Activated CD4-positive, CD25-positive, alpha-beta regulatory T cell treated with anti-CD3 and anti-CD28 coated beads, Interleukin-2, amount 50 U/mL, for 24 hours (primary cell): ENCODE measurements around the gene PDE4D.

Experiments used
- ATAC-seq, 2 donors: fragments of 150-1000 bp; cut with Tn5 transposase; one replicate each; pipeline ENCODE4 v1.10.0; 2021; ENCODE audit warnings: mild to moderate bottlenecking in 1 of 2, moderate library complexity in 1 of 2

Gene PDE4D

GRCh38 chr5:59125011-59125961, 768.2 kb downstream of the PDE4D start:
- ATAC-seq: no peak

DNA sequence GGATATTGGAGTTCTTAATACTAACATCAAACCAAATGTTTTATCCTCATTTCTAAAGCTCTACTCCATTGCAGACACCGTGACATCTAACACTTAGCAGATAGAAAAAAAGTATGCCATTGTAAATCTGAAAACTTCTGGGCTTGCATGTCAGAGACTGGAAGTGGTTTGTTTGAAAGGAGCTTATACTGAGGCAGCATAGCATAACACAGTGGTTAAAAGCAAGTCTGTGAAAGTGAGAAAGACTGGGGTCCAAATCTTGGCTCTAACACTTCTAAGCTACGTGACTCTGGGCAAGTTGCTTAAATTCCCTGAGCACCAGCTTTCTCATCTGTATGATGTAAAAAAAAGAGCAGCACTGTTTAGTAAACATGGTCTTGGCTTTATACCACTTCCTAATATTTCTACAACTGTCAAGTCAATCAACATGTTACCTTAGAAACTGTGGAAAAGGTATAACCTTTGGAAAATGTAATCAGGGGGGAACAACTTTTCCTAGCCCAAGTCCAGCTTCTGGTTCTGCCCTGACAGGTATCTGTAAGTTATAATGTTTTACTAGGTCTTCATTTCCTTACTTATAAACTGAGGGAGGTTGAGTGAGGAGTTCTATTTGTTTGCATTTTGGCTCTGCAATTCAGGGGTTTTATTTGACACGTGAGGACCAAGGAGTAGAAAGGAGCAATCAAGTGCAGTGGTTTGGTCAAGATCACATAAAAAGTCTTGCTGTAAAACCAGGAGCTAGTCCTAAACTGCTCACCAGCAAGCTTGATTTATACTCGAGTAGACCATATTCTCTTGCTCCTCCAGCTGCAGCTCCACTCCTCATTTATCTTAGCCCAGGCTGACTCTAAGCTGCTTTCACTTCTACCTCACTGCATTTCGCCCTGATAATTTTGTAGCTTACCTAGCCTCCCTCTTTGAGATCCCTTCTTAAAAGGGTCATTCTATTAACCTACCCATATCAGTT, 769.6 kb downstream of the PDE4D start:
- ATAC-seq: no peak

- no peak for ATAC-seq
Observed at GRCh38 chr5:59119480-59119879, 774.0 kb downstream of the PDE4D start.

DNA sequence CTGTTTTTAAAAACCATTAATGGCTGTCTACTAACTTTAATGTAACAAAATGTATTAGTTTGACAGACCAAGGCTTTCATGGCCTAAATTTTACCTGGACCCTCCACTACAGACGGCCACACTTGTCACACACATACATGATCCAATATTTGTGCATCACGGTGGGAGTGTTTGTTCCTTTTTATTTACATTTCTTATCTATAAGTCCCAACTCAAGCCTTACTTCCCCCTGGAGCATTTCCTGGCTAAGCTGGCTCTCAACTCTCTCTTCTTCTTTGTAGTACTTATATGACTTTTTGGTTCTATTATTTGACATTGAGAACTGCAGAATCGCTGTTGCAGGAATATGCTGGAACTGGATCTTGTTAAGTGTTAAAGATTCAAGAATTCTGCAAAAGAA, 776.2 kb downstream of the PDE4D start:
- no peak for ATAC-seq

DNA sequence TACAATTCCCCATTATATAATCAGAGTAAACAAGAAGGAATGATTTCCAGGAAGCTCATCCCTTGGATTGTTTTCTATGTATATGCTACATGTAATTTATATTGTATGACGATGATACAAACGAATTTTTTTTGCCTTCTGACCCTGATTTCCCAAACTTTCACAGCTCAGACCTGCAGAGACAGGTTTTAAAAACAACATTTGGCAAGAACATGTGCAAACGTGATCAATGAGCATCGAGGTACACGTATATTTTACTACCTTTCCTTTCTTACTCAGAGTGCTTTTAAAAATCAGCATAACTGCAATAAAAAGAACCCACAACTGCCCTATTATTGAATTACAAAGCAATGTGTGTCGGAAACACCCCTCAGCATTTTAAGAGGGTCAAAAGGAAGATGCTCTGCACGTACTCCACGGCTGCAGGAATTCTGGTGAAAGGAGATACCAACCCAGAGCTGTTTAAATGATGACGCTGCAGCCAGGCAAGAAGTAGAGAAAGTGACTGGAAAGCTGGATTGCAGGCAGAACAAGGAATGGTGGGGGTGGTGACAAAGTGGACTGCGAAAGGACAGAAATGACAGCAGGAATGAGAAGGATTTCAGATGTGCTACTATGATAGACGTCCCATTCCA, 777.2 kb downstream of the PDE4D start:
- no peak for ATAC-seq

DNA sequence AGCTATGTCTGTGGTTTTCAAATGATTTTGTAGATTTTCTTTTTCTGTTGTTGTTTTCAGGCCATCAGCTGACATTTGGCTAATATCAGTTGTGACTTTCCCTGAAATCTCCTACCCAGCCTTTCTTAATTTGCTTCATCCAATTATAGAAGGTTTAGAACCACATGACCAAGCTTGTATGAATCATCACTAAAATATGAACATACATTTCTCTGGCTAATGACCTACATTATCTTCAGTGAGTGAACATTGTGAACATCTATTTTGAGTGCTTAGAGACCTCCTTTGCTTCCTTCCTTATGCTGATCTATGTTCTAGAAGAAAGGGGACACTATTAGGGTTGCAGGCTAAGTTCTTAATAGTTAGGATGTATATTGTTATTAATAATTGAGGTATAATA, 778.2 kb downstream of the PDE4D start:
- ATAC-seq: no peak

- ATAC-seq: no peak
Observed at GRCh38 chr5:59109383-59109782, 784.1 kb downstream of the PDE4D start.

DNA sequence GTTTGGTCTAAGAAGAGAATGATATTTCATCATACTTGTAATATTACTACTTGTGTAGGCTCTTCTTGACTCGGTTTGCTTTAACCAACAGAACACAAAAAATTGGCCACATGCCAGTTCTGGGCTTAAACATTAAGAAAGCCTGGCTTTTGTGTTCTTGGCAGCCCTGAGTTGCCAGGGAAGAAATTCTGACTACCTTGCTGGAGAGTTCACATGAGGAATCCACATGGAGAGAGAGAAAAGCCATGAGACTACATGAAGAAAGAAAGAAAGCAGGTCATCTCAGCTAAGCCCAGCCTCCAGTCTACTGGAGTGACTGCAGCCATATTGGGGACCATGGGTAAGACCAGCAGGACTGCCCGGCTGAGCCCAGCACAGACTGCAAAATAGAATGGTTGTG, 785.8 kb downstream of the PDE4D start:
- no peak for ATAC-seq

- ATAC-seq: no peak
Observed at GRCh38 chr5:59104400-59105127, 789.0 kb downstream of the PDE4D start.

- no peak for ATAC-seq
Observed at GRCh38 chr5:59103303-59103702, 790.2 kb downstream of the PDE4D start.

- ATAC-seq: no peak
Observed at GRCh38 chr5:59102437-59102836, 791.1 kb downstream of the PDE4D start.

GRCh38 chr5:59100875-59101274, 792.7 kb downstream of the PDE4D start:
- ATAC-seq: no peak

DNA sequence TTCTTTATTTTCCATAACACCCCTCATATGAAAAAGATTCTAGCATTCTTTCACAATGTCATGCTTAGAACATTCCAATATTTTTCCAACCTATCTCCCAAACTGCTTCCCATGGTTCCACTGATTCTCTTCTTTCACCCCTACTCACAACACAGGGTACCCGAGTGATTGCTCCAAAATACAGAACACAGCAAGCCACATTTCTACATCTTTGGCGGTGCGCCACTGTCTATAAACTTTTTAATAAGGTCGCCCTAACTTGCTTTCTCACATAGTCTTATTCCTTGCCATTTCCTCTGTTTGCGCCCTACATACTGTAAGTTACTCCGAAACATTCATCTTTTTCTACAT, 793.6 kb downstream of the PDE4D start:
- ATAC-seq: no peak

DNA sequence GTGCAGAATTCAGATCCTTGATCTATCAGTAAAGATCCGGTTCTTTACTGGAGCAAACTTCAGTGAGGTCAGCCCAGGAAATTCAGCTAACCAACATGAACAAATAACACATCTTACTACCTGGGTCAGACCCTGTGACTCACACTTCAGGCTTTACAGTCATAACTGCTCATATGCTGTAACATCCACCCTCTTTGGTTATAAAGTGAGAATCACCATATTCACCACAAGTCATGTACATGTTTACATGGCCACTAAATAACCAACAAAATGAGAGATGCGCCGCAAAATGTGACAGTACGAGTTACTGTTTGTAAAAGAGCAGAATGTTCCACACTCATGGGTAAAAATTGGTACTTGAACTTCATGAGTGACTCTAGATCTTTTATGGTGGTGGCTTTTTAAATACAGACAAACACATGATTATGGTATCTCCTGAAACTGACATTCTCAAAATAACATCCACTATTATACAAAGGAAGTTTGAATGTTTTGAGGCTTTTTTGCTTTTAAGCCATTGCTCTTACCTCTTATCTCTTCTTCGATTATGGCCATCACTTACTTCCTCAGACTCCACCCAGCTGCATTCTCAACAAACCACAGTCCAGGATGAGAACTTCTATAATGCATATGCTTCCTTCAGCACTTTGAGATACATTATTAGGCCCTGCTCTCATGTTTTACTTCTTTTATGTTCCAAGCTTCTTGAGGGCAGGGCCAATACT, 794.1 kb downstream of the PDE4D start:
- peak; percentile 94 to 98 for ATAC-seq

DNA sequence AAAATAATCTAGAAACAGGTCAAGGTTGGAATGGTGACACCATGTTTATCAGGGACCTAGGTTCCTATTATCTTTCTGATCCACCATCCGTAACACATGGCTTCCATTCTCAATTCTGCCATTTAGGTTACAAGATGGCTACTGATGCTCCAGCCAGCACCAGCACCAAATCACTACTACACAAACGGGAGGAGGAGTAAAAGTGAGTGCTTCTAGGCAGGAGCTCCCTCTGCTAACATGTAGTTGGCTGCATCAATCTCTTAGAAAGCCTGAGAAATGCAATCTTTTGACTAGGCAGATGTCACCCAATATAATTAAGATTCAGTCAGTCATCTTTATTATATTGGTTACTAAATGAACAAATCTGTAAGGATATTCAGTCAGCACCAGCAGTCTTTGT, 794.8 kb downstream of the PDE4D start:
- ATAC-seq: no peak

- no peak for ATAC-seq
Observed at GRCh38 chr5:59097712-59098111, 795.8 kb downstream of the PDE4D start.

- ATAC-seq: no peak
Observed at GRCh38 chr5:59097116-59097515, 796.4 kb downstream of the PDE4D start.

GRCh38 chr5:59095480-59095879, 798.0 kb downstream of the PDE4D start:
- ATAC-seq: no peak

GRCh38 chr5:59094864-59095263, 798.7 kb downstream of the PDE4D start:
- ATAC-seq: no peak

GRCh38 chr5:59093329-59093728, 800.2 kb downstream of the PDE4D start:
- ATAC-seq: no peak

DNA sequence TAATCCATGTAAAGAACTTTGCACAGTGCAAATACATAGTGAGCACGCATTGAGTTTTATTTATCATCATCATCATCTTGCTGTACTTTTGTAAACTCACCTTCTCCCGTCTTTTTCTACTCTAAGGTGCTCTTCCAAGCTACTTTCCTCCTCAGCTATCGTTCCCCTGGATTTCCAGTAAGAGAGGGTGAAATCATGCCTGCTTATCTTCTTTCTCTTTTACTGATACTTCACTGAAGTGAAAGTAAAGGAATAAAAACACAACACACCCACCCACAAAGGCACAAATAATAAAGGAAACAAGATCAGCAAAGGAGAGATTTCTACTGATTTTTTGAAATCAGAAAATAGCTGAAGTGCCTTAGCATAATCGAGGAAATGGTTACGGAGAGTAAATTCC, 800.8 kb downstream of the PDE4D start:
- no peak for ATAC-seq

GRCh38 chr5:59091965-59092364, 801.6 kb downstream of the PDE4D start:
- no peak for ATAC-seq
